ENCODE measurements around the gene CNTNAP4.

The CNTNAP4 gene

DNA sequence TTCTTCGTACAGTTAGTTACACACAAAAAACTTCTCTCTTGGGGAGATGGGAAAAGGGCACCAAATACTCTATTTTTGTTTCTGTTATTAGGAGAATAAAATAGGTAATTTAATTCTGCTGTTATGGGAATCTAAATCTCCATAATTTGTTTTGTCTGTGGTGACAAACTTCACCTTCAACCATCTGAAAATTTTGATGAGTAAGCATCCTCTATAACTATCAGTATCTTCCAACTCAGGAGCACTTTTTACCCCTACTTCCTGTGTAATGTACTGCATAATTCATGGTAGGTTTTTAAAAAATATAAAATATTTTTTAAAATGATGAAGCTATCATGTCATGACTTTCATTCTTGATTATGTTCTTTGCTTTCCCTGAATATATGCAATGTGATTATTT, 33.6 kb upstream of the CNTNAP4 start:
- H3K9ac ChIP-seq (ENCODE audit: insufficient read length, low read depth), result no peak overlapping the region
- no peaks in the 10 kb centered on the region for H3K36me3 ChIP-seq (ENCODE audit: insufficient read depth, insufficient read length, low read length)
- H3K9me3 ChIP-seq (ENCODE audit: insufficient read depth, low read length), result no peaks in the 10 kb centered on the region
- H3K27me3 ChIP-seq (ENCODE audit: insufficient read depth, insufficient read length), result no peaks in the 10 kb centered on the region
- TF ChIP-seq ZNF274 (IDR thresholded peaks at IDR 0.05; ENCODE audit: low read depth, low read length) (no peak), SUZ12 (IDR thresholded peaks at IDR 0.05; ENCODE audit: extremely low read depth, insufficient read depth, insufficient read length) (no peak), YY1 (IDR thresholded peaks at IDR 0.05; ENCODE audit: insufficient read depth, insufficient read length) (no peak)
- no peaks in the 10 kb centered on the region for H3K4me1 ChIP-seq (ENCODE audit: insufficient read depth, insufficient read length)
- H3K4me3 ChIP-seq (ENCODE audit: insufficient read length, low read depth), result no peak overlapping the region
- DNase-seq (ENCODE audit: low read depth, low spot score), result no peak

DNA sequence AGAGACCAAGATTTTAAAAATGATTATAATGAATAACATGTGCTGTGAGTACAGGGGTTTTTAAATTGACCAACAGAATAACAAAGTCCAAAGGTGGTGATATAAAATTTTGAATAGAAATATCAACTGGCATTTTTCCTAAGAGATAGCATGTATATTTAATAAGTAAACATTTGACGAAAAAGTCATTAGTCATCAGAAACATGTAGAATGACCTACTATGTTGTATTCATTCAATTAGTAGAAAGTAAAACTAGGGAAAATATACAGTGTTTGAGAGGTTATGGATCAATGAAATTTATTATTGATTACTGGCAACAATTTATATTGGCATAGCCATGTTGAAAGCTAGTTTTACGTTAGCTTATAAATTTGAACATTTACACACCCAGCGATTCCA, 30.6 kb upstream of the CNTNAP4 start:
- Histone ChIP-seq H3K4me1 (ENCODE audit: insufficient read depth, insufficient read length) (no peaks in the 10 kb centered on the region), H3K4me3 (ENCODE audit: insufficient read length, low read depth) (no peak overlapping the region), H3K9me3 (ENCODE audit: insufficient read depth, low read length) (no peaks in the 10 kb centered on the region), H3K36me3 (ENCODE audit: insufficient read depth, insufficient read length, low read length) (no peaks in the 10 kb centered on the region), H3K27me3 (ENCODE audit: insufficient read depth, insufficient read length) (no peaks in the 10 kb centered on the region), H3K9ac (ENCODE audit: insufficient read length, low read depth) (no peak overlapping the region)
- TF ChIP-seq YY1 (IDR thresholded peaks at IDR 0.05; ENCODE audit: insufficient read depth, insufficient read length), result no peak
- no peak for TF ChIP-seq ZNF274 (IDR thresholded peaks at IDR 0.05; ENCODE audit: low read depth, low read length)
- TF ChIP-seq SUZ12 (IDR thresholded peaks at IDR 0.05; ENCODE audit: extremely low read depth, insufficient read depth, insufficient read length), result no peak
- DNase-seq (ENCODE audit: low read depth, low spot score), result no peak

DNA sequence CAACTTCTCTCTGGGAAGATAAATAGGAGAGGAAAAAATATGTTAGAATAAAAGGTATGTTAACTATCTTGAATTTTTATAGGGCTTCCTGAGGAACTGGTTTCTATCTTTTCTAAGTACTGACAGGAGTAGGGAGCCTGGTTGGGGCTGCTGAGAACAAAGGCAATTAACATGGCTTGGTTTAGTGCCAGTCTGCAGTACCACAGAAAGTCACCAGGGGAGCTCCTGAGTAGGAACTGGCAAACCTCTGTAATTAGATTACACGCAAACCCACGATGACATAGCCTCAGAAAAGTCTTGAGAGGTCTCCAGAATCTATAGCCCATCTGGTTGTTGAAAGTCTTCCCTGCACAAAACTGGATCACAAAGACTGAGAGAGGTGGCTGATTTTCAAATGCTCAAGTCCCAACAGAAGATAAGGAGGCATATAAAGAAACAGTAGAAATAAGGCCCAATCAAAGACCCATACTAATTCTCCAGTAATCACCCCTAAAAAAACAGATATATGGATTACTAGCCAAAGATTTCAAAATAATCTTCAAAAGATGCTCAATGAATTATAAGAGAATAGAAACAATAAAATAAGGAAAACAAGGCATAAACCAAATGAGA, 11.7 kb upstream of the CNTNAP4 start:
- H3K9ac ChIP-seq (ENCODE audit: insufficient read length, low read depth), result no peak overlapping the region
- H3K4me1 ChIP-seq (ENCODE audit: insufficient read depth, insufficient read length), result no peaks in the 10 kb centered on the region
- no peaks in the 10 kb centered on the region for H3K27me3 ChIP-seq (ENCODE audit: insufficient read depth, insufficient read length)
- peak; percentile 51 for DNase-seq (ENCODE audit: low read depth, low spot score)
- H3K4me3 ChIP-seq (ENCODE audit: insufficient read length, low read depth), result no peak overlapping the region
- H3K36me3 ChIP-seq (ENCODE audit: insufficient read depth, insufficient read length, low read length), result no peaks in the 10 kb centered on the region
- TF ChIP-seq YY1 (IDR thresholded peaks at IDR 0.05; ENCODE audit: insufficient read depth, insufficient read length) (no peak), ZNF274 (IDR thresholded peaks at IDR 0.05; ENCODE audit: low read depth, low read length) (no peak), SUZ12 (IDR thresholded peaks at IDR 0.05; ENCODE audit: extremely low read depth, insufficient read depth, insufficient read length) (no peak)
- no peaks in the 10 kb centered on the region for H3K9me3 ChIP-seq (ENCODE audit: insufficient read depth, low read length)

DNA sequence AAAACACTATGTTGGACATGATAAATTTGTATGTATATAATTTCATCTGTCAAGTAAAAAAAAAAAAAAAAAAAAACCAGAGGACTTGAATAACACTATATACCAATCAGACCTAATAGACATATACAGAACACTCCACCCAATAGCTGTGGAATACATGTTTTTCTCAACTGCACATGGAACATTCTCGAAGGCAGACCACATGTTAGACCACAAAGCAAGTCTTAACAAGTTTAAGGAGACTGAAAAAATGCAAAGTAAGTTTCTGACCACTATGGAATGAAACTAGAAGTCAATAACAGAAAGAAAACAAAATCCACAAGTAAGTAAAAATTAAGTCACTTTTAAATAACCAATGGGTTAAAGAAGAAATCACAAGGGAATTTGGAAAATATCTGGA, 8.4 kb upstream of the CNTNAP4 start:
- Histone ChIP-seq H3K36me3 (ENCODE audit: insufficient read depth, insufficient read length, low read length) (no peaks in the 10 kb centered on the region), H3K9me3 (ENCODE audit: insufficient read depth, low read length) (no peaks in the 10 kb centered on the region), H3K27me3 (ENCODE audit: insufficient read depth, insufficient read length) (no peaks in the 10 kb centered on the region), H3K9ac (ENCODE audit: insufficient read length, low read depth) (no peak overlapping the region), H3K4me3 (ENCODE audit: insufficient read length, low read depth) (no peak overlapping the region), H3K4me1 (ENCODE audit: insufficient read depth, insufficient read length) (no peaks in the 10 kb centered on the region)
- no peak for DNase-seq (ENCODE audit: low read depth, low spot score)
- TF ChIP-seq YY1 (IDR thresholded peaks at IDR 0.05; ENCODE audit: insufficient read depth, insufficient read length), result no peak
- TF ChIP-seq ZNF274 (IDR thresholded peaks at IDR 0.05; ENCODE audit: low read depth, low read length), result no peak
- TF ChIP-seq SUZ12 (IDR thresholded peaks at IDR 0.05; ENCODE audit: extremely low read depth, insufficient read depth, insufficient read length), result no peak

DNA sequence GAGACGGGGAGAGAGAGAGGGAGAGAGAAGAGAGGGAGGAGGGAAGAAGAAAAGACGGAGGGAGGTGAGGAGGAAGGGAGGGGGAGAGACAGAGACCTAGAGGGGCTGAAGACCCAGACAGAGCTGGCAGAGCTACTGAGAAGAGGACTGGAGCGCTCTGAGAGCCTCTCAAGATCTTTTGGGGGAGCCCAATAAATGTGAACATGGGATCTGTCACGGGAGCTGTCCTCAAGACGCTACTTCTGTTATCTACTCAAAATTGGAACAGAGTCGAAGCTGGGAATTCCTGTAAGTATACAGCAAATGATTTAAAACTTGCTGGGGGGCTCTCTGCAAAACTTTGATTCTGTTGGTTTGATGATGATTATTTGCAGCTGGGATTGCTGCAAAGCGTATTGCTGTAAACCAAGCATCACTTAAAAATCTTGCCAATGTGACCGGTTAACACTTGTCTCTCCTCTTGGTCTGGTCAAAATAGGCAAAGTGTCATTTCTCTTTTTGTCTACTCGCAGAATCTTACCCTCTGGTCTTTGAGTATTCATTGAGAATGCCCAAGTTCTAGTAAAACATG, 344 bp downstream of the CNTNAP4 start:
- Histone ChIP-seq H3K4me3 (ENCODE audit: insufficient read length, low read depth) (no peak overlapping the region), H3K4me1 (ENCODE audit: insufficient read depth, insufficient read length) (peaks cover 2% of the 10 kb centered on the region), H3K9ac (ENCODE audit: insufficient read length, low read depth) (no peak overlapping the region), H3K36me3 (ENCODE audit: insufficient read depth, insufficient read length, low read length) (no peaks in the 10 kb centered on the region), H3K27me3 (ENCODE audit: insufficient read depth, insufficient read length) (peaks cover 30% of the 10 kb centered on the region), H3K9me3 (ENCODE audit: insufficient read depth, low read length) (no peaks in the 10 kb centered on the region)
- no peak for DNase-seq (ENCODE audit: low read depth, low spot score)
- TF ChIP-seq YY1 (IDR thresholded peaks at IDR 0.05; ENCODE audit: insufficient read depth, insufficient read length) (no peak), ZNF274 (IDR thresholded peaks at IDR 0.05; ENCODE audit: low read depth, low read length) (no peak), SUZ12 (IDR thresholded peaks at IDR 0.05; ENCODE audit: extremely low read depth, insufficient read depth, insufficient read length) (no peak)

DNA sequence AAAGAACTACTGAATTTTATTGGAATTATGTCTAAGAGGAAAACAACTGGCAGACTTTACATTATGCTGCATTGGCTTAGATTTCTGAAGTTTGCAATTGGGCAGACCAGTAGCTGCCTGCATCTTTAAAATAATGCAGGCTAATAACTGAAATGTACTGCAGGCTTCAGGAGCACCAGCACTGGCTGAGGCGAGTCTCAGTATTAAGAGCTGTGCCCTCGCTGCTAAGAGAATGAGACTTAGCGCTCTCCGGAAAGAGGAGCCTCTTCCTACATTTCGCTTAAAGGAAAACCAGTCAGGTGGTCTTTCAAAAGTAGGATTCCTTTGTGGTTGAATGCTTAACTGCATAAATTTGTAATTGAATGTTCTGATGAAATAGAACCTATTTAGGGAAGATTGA, 885 bp downstream of the CNTNAP4 start:
- Histone ChIP-seq H3K9me3 (ENCODE audit: insufficient read depth, low read length) (no peaks in the 10 kb centered on the region), H3K4me3 (ENCODE audit: insufficient read length, low read depth) (no peak overlapping the region), H3K27me3 (ENCODE audit: insufficient read depth, insufficient read length) (peaks cover 30% of the 10 kb centered on the region), H3K9ac (ENCODE audit: insufficient read length, low read depth) (no peak overlapping the region), H3K36me3 (ENCODE audit: insufficient read depth, insufficient read length, low read length) (no peaks in the 10 kb centered on the region), H3K4me1 (ENCODE audit: insufficient read depth, insufficient read length) (peaks cover 2% of the 10 kb centered on the region)
- DNase-seq (ENCODE audit: low read depth, low spot score), result no peak
- no peak for TF ChIP-seq YY1 (IDR thresholded peaks at IDR 0.05; ENCODE audit: insufficient read depth, insufficient read length)
- no peak for TF ChIP-seq SUZ12 (IDR thresholded peaks at IDR 0.05; ENCODE audit: extremely low read depth, insufficient read depth, insufficient read length)
- TF ChIP-seq ZNF274 (IDR thresholded peaks at IDR 0.05; ENCODE audit: low read depth, low read length), result no peak

DNA sequence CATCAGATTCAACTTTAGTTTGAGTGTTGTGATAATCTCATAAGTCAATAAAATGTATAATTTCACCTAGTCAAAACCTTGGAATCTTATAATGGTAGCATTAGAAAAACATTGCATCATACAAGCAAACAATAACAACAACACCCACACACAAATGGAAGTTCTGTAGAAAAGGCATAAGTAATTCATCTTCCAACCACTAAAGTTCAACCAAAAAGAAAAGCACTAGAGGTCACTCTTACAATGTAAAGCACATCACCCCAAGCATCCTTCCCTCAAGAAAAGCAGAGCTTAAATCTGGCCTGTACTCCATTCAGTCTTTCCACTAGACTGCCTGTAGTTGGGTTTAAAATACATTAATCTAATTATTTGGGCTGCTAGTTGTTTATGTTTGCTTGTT, 1.8 kb downstream of the CNTNAP4 start:
- Histone ChIP-seq H3K27me3 (ENCODE audit: insufficient read depth, insufficient read length) (peaks cover 30% of the 10 kb centered on the region), H3K4me3 (ENCODE audit: insufficient read length, low read depth) (no peak overlapping the region), H3K36me3 (ENCODE audit: insufficient read depth, insufficient read length, low read length) (no peaks in the 10 kb centered on the region), H3K9ac (ENCODE audit: insufficient read length, low read depth) (no peak overlapping the region), H3K9me3 (ENCODE audit: insufficient read depth, low read length) (no peaks in the 10 kb centered on the region), H3K4me1 (ENCODE audit: insufficient read depth, insufficient read length) (peaks cover 2% of the 10 kb centered on the region)
- TF ChIP-seq YY1 (IDR thresholded peaks at IDR 0.05; ENCODE audit: insufficient read depth, insufficient read length) (no peak), SUZ12 (IDR thresholded peaks at IDR 0.05; ENCODE audit: extremely low read depth, insufficient read depth, insufficient read length) (no peak)
- DNase-seq (ENCODE audit: low read depth, low spot score), result peak; percentile 27

Data from NT2/D1 (cell line).